Measurements from ENCODE around the gene ETV6. TPM values are rescaled to one million over a fixed set of nuclear protein-coding genes. Genes with fewer than 3 reads are reported as not detected.

ETV6 gene
- total and polyA plus RNA-seq, 9 of the 15 experiments (the other 6 are each of a cell fraction or from before 2014, with no cell fraction given), result 0.81 to 12.7 (median 4.1) TPM

DNA sequence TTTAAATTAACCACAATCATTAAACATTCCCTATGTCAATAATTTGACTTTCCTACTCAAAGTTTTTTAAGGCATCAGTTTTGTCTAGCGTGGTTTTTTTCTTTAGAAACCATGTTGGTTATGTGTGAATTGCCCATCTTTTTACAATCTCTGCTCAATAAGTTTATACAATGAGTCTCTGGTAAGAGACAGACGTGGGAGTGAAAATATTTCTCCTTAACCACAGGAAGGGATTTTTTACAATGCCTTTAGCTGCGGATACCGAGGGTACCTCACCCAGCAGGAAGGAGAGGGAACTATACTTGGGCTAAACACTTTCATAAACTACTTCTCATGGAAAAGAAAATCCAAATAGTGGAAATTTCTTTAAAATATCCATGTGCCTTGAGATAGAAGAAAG, 229.8 kb downstream of the ETV6 start:
- DNase-seq (ENCODE audit: extremely low read depth in 1 of 4, low spot score in 3 of 4) (no peak), FAIRE-seq (no peak), ATAC-seq (no peak)
- no peak overlapping the region for H3K4me2 ChIP-seq (ENCODE audit: insufficient read depth, low read length)
- TF ChIP-seq ZNF77 (CRISPR knock-in tag; IDR thresholded peaks at IDR 0.05) (no peak), ZNF436 (CRISPR knock-in tag; IDR thresholded peaks at IDR 0.05) (no peak), XRCC4 (IDR thresholded peaks at IDR 0.05; ENCODE audit: extremely low read depth, insufficient read depth, insufficient read length) (no peak), ZNF311 (CRISPR knock-in tag; IDR thresholded peaks at IDR 0.05) (no peak), NFXL1 (CRISPR knock-in tag; IDR thresholded peaks at IDR 0.05) (no peak), PHF20 (IDR thresholded peaks at IDR 0.05; ENCODE audit: partially characterized antibody) (no peak)
- TF ChIP-seq, protein P1, sequence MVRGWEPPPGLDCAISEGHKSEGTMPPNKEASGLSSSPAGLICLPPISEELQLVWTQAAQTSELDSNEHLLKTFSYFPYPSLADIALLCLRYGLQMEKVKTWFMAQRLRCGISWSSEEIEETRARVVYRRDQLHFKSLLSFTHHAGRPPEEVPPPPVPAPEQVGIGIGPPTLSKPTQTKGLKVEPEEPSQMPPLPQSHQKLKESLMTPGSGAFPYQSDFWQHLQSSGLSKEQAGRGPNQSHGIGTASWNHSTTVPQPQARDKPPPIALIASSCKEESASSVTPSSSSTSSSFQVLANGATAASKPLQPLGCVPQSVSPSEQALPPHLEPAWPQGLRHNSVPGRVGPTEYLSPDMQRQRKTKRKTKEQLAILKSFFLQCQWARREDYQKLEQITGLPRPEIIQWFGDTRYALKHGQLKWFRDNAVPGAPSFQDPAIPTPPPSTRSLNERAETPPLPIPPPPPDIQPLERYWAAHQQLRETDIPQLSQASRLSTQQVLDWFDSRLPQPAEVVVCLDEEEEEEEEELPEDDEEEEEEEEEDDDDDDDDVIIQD (CRISPR knock-in tag; IDR thresholded peaks at IDR 0.05), result no peak
- no peaks in the 10 kb centered on the region for H3K79me2 ChIP-seq (ENCODE audit: control insufficient read depth, insufficient read depth, low read length)
- H3K36me3 ChIP-seq (ENCODE audit: control insufficient read depth, insufficient read depth, low read length), result no peaks in the 10 kb centered on the region
- intact Hi-C loops (cut with micrococcal nuclease), result no loop called here
- in situ Hi-C loops (cut with MboI), result no loop called here
- H4K20me1 ChIP-seq (replicated peaks; ENCODE audit: control insufficient read depth, insufficient read depth, low read length), result no peaks in the 10 kb centered on the region
- no peak overlapping the region for H3K9ac ChIP-seq (ENCODE audit: insufficient read depth in 1 of 2, low read depth in 2 of 2, low read length in 2 of 2)
- H3K9me1 ChIP-seq (ENCODE audit: control insufficient read depth, insufficient read depth, low read length), result no peaks in the 10 kb centered on the region
- ChIA-PET POLR2A (no interaction called here), CTCF (ENCODE audit: low intra/inter-chr PET ratio) (no interaction called here)
- H3K4me1 ChIP-seq (replicated peaks in 1 of 2; ENCODE audit: control insufficient read depth in 2 of 2, insufficient read depth in 2 of 2, low read length in 2 of 2), result no peaks in the 10 kb centered on the region
- no peaks in the 10 kb centered on the region for H3K27me3 ChIP-seq (ENCODE audit: control insufficient read depth in 2 of 2, insufficient read depth in 2 of 2, low read length in 2 of 2)
- H3K9me3 ChIP-seq (replicated peaks; ENCODE audit: control insufficient read depth, insufficient read depth, low read depth, low read length), result no peaks in the 10 kb centered on the region
- WGBS (ENCODE audit: insufficient coverage, low coverage, missing lambda C conversion rate), result 79% methylated on average over 4 of the region's 4 CpGs
- H2AFZ ChIP-seq (ENCODE audit: low read depth, low read length), result no peak overlapping the region
- BruUV-seq (replicated peaks), result no TSS peak
- no peak overlapping the region for H3K4me3 ChIP-seq
- H3K27ac ChIP-seq (ENCODE audit: extremely low read depth, low read depth, low read length), result no peak overlapping the region
